ENCODE data around the gene ATP6V1D.

GRCh38 chr14:67352055-67352454 lies 7.5 kb downstream of the ATP6V1D start:
- TF ChIP-seq, protein P1, sequence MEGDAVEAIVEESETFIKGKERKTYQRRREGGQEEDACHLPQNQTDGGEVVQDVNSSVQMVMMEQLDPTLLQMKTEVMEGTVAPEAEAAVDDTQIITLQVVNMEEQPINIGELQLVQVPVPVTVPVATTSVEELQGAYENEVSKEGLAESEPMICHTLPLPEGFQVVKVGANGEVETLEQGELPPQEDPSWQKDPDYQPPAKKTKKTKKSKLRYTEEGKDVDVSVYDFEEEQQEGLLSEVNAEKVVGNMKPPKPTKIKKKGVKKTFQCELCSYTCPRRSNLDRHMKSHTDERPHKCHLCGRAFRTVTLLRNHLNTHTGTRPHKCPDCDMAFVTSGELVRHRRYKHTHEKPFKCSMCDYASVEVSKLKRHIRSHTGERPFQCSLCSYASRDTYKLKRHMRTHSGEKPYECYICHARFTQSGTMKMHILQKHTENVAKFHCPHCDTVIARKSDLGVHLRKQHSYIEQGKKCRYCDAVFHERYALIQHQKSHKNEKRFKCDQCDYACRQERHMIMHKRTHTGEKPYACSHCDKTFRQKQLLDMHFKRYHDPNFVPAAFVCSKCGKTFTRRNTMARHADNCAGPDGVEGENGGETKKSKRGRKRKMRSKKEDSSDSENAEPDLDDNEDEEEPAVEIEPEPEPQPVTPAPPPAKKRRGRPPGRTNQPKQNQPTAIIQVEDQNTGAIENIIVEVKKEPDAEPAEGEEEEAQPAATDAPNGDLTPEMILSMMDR (conservative IDR thresholded peaks at IDR 0.05; ENCODE audit: low read depth in 2 of 2): no peak
- TF ChIP-seq CREB1 (CRISPR knock-in tag; IDR thresholded peaks at IDR 0.05; ENCODE audit: low read depth) (no peak), ETS1 (IDR thresholded peaks at IDR 0.05) (no peak), POLR2AphosphoS5 (IDR thresholded peaks at IDR 0.05; ENCODE audit: low read depth) (no peak), EZH2phosphoT487 (IDR thresholded peaks at IDR 0.05; ENCODE audit: unreplicated experiment) (no peak), EZH2 (IDR thresholded peaks at IDR 0.05; ENCODE audit: low read depth, unreplicated experiment) (no peak)
- TF ChIP-seq, protein P2, sequence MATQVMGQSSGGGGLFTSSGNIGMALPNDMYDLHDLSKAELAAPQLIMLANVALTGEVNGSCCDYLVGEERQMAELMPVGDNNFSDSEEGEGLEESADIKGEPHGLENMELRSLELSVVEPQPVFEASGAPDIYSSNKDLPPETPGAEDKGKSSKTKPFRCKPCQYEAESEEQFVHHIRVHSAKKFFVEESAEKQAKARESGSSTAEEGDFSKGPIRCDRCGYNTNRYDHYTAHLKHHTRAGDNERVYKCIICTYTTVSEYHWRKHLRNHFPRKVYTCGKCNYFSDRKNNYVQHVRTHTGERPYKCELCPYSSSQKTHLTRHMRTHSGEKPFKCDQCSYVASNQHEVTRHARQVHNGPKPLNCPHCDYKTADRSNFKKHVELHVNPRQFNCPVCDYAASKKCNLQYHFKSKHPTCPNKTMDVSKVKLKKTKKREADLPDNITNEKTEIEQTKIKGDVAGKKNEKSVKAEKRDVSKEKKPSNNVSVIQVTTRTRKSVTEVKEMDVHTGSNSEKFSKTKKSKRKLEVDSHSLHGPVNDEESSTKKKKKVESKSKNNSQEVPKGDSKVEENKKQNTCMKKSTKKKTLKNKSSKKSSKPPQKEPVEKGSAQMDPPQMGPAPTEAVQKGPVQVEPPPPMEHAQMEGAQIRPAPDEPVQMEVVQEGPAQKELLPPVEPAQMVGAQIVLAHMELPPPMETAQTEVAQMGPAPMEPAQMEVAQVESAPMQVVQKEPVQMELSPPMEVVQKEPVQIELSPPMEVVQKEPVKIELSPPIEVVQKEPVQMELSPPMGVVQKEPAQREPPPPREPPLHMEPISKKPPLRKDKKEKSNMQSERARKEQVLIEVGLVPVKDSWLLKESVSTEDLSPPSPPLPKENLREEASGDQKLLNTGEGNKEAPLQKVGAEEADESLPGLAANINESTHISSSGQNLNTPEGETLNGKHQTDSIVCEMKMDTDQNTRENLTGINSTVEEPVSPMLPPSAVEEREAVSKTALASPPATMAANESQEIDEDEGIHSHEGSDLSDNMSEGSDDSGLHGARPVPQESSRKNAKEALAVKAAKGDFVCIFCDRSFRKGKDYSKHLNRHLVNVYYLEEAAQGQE (IDR thresholded peaks at IDR 0.05; ENCODE audit: unreplicated experiment): no peak

Data from GM23338 (cell line).